Hematopoietic multipotent progenitor cell treated with erythropoietin and hydrocortisone succinate and interleukin-3 and kit ligand, for 4 days (in vitro differentiated cells): ENCODE results near the gene RAD54L2.
"Not testable (repeated sequence)": the region's sequence is repeated elsewhere in the genome, so short reads cannot be mapped to it uniquely, and the experiment has no call there.

Source experiments
- DNase-seq: peaks from one replicate; pipeline ENCODE4 v3.0.0-alpha.2; 2015

RAD54L2 gene

GRCh38 chr3:51538459-51539290, at the start of gene RAD54L2:
Gene RAD54L2, plus strand, starts transcription at chr3:51538719. Its CDS starts 51,702 bp downstream, at chr3:51590421.
- peak; percentile 90 for DNase-seq

- DNase-seq = peak; percentile 97
Observed at GRCh38 chr3:51498876-51499738, 39.4 kb upstream of the RAD54L2 start.

GRCh38 chr3:51500632-51501131, 37.8 kb upstream of the RAD54L2 start:
- DNase-seq = no peak

GRCh38 chr3:51501833-51502561, 36.5 kb upstream of the RAD54L2 start:
- peak; percentile 89 for DNase-seq

GRCh38 chr3:51502562-51502910, 36.0 kb upstream of the RAD54L2 start:
- DNase-seq = no peak

GRCh38 chr3:51503007-51503406, 35.5 kb upstream of the RAD54L2 start:
- DNase-seq = no peak

GRCh38 chr3:51508255-51508654, 30.3 kb upstream of the RAD54L2 start:
- DNase-seq = no peak

GRCh38 chr3:51510996-51511395, 27.5 kb upstream of the RAD54L2 start:
- no peak for DNase-seq

- DNase-seq = no peak
Observed at GRCh38 chr3:51514210-51514609, 24.3 kb upstream of the RAD54L2 start.

GRCh38 chr3:51519848-51520247, 18.7 kb upstream of the RAD54L2 start:
- no peak for DNase-seq

- DNase-seq = not testable (repeated sequence)
Observed at GRCh38 chr3:51520906-51521730, 17.4 kb upstream of the RAD54L2 start.

GRCh38 chr3:51522273-51522962, 16.1 kb upstream of the RAD54L2 start:
- no peak for DNase-seq

GRCh38 chr3:51524874-51525273, 13.6 kb upstream of the RAD54L2 start:
- not testable (repeated sequence) for DNase-seq

GRCh38 chr3:51530485-51530884, 8.0 kb upstream of the RAD54L2 start:
- DNase-seq = no peak

GRCh38 chr3:51535146-51536019, 3.1 kb upstream of the RAD54L2 start:
- DNase-seq = no peak

- not testable (repeated sequence) for DNase-seq
Observed at GRCh38 chr3:51537631-51538030, 888 bp upstream of the RAD54L2 start.

GRCh38 chr3:51538115-51538458, 432 bp upstream of the RAD54L2 start:
- DNase-seq = peak; percentile 33

GRCh38 chr3:51539291-51539941, 897 bp downstream of the RAD54L2 start:
- peak; percentile 81 for DNase-seq

GRCh38 chr3:51542596-51542995, 4.1 kb downstream of the RAD54L2 start:
- DNase-seq = not testable (repeated sequence)
